Progenitor cell of endocrine pancreas (in vitro differentiated cells): ENCODE data around the gene CTDSP1. TPM values are rescaled to one million over a fixed set of nuclear protein-coding genes. Genes with fewer than 3 reads are reported as not detected.

Experiments used
- DNase-seq: peaks from one replicate; pipeline ENCODE4 v3.0.0; 2021; ENCODE audit warnings: low spot score; ENCODE audit not compliant: unreplicated experiment
- H3K27ac Mint-ChIP-seq: 2 replicates; pipeline ENCODE4 v1.8.0; 2021; ENCODE audit warnings: mild to moderate bottlenecking, moderate library complexity, mixed read lengths
- H3K27me3 Mint-ChIP-seq: 2 replicates; pipeline ENCODE4 v1.8.0; 2021; ENCODE audit warnings: mixed read lengths
- H3K36me3 Mint-ChIP-seq: 2 replicates; pipeline ENCODE4 v1.8.0; 2022; ENCODE audit warnings: mixed read lengths; ENCODE audit not compliant: insufficient read depth
- H3K4me1 Mint-ChIP-seq: 2 replicates; pipeline ENCODE4 v1.8.0; 2021; ENCODE audit warnings: low read depth, mixed read lengths
- H3K4me3 Mint-ChIP-seq: 2 replicates; pipeline ENCODE4 v1.8.0; 2021; ENCODE audit warnings: low read depth, mild to moderate bottlenecking, moderate library complexity, mixed read lengths
- H3K9me3 Mint-ChIP-seq: 2 replicates; pipeline ENCODE4 v1.8.0; 2021; ENCODE audit warnings: low read depth, mixed read lengths
- CTCF ChIP-seq: fragments of 200-600 bp; sonication (generic); IDR thresholded peaks from one replicate; pipeline ENCODE4 v1.5.0; 2021; ENCODE audit warnings: antibody characterized with exemption, mild to moderate bottlenecking; ENCODE audit not compliant: unreplicated experiment
- total RNA-seq: library from RNA; stranded (reverse); gene quantifications from 2 replicates; pipeline ENCODE4 v1.2.1, GENCODE V29; 2021

Gene CTDSP1
- total RNA-seq, 1 donor from 2014 or later = 108 TPM

- H3K27me3 Mint-ChIP-seq = no peaks in the 10 kb centered on the region
- H3K4me1 Mint-ChIP-seq = no peaks in the 10 kb centered on the region
- DNase-seq = no peak
- no peak for TF ChIP-seq CTCF
- H3K4me3 Mint-ChIP-seq = no peak overlapping the region
- no peaks in the 10 kb centered on the region for H3K9me3 Mint-ChIP-seq
- peaks cover 32% of the 10 kb centered on the region for H3K36me3 Mint-ChIP-seq
- no peak overlapping the region for H3K27ac Mint-ChIP-seq
These were observed 29.3 kb downstream of the CTDSP1 start for GRCh38 chr2:218428846-218429558.

GRCh38 chr2:218429911-218430692 is 30.4 kb downstream of the CTDSP1 start:
- H3K27me3 Mint-ChIP-seq = no peaks in the 10 kb centered on the region
- peak overlapping the region; percentile 69 for H3K27ac Mint-ChIP-seq
- H3K4me3 Mint-ChIP-seq = no peak overlapping the region
- no peaks in the 10 kb centered on the region for H3K9me3 Mint-ChIP-seq
- H3K36me3 Mint-ChIP-seq = peaks cover 34% of the 10 kb centered on the region
- no peak for TF ChIP-seq CTCF
- no peaks in the 10 kb centered on the region for H3K4me1 Mint-ChIP-seq
- DNase-seq = no peak

- H3K4me3 Mint-ChIP-seq = no peak overlapping the region
- DNase-seq = no peak
- H3K36me3 Mint-ChIP-seq = peaks cover 30% of the 10 kb centered on the region
- no peaks in the 10 kb centered on the region for H3K9me3 Mint-ChIP-seq
- no peaks in the 10 kb centered on the region for H3K4me1 Mint-ChIP-seq
- no peaks in the 10 kb centered on the region for H3K27me3 Mint-ChIP-seq
- TF ChIP-seq CTCF = no peak
- H3K27ac Mint-ChIP-seq = no peak overlapping the region
These were observed 31.1 kb downstream of the CTDSP1 start for GRCh38 chr2:218430721-218431120.

- no peak for TF ChIP-seq CTCF
These were observed 32.2 kb downstream of the CTDSP1 start for GRCh38 chr2:218431878-218432277.

GRCh38 chr2:218432676-218433365 is 33.2 kb downstream of the CTDSP1 start:
- H3K27me3 Mint-ChIP-seq = no peaks in the 10 kb centered on the region
- no peaks in the 10 kb centered on the region for H3K9me3 Mint-ChIP-seq
- H3K4me1 Mint-ChIP-seq = no peaks in the 10 kb centered on the region
- TF ChIP-seq CTCF = no peak
- peaks cover 29% of the 10 kb centered on the region for H3K36me3 Mint-ChIP-seq
- DNase-seq = no peak
- H3K4me3 Mint-ChIP-seq = no peak overlapping the region
- H3K27ac Mint-ChIP-seq = no peak overlapping the region

More at GRCh38 chr2:218431878-218432277, 32.2 kb downstream of the CTDSP1 start:
- H3K27ac Mint-ChIP-seq = no peak overlapping the region
- no peak for DNase-seq
- no peak overlapping the region for H3K4me3 Mint-ChIP-seq
- no peaks in the 10 kb centered on the region for H3K4me1 Mint-ChIP-seq
- H3K9me3 Mint-ChIP-seq = no peaks in the 10 kb centered on the region
- peaks cover 29% of the 10 kb centered on the region for H3K36me3 Mint-ChIP-seq
- H3K27me3 Mint-ChIP-seq = no peaks in the 10 kb centered on the region
